Measurements from ENCODE around the gene SLC7A14. TPM values are rescaled to one million over a fixed set of nuclear protein-coding genes. Genes with fewer than 3 reads are reported as not detected.

SLC7A14 gene
- total RNA-seq, 2 experiments from 2014 or later, result not detected

- no peak for TF ChIP-seq CTCF (IDR thresholded peaks at IDR 0.05)
- ATAC-seq (no peak), DNase-seq (no peak)
- peaks cover 12% of the 10 kb centered on the region for H3K27me3 Mint-ChIP-seq
- POLR2A ChIA-PET, result no interaction called here
- H3K4me1 Mint-ChIP-seq (ENCODE audit: low read depth), result no peaks in the 10 kb centered on the region
- no peaks in the 10 kb centered on the region for H3K9me3 Mint-ChIP-seq
- CTCF ChIA-PET, result interaction anchor here (0.7 to 1.5 kb wide), 2 partner anchors 14 to 190 kb away, joined by 3 to 4 read pairs; no protein-coding TSS in a partner anchor
- intact Hi-C loops (cut with micrococcal nuclease), result no loop called here
- H3K4me3 Mint-ChIP-seq, result no peak overlapping the region
- H3K36me3 Mint-ChIP-seq (ENCODE audit: low read depth), result no peaks in the 10 kb centered on the region
- H3K27ac Mint-ChIP-seq, result no peak overlapping the region
Observed at GRCh38 chr3:170500462-170500861, 85.4 kb downstream of the SLC7A14 start.

GRCh38 chr3:170499562-170500156 lies 86.2 kb downstream of the SLC7A14 start:
- intact Hi-C loops (cut with micrococcal nuclease), result no loop called here
- ChIA-PET CTCF (interaction anchor here (0.7 to 1.7 kb wide), 5 partner anchors 9 to 191 kb away, joined by 3 to 4 read pairs (median 4); no protein-coding TSS in a partner anchor), POLR2A (no interaction called here)
- DNase-seq (peak; percentile 34), ATAC-seq (peak; percentile 39)
- Mint-ChIP-seq H3K36me3 (ENCODE audit: low read depth) (no peaks in the 10 kb centered on the region), H3K4me3 (no peak overlapping the region), H3K27ac (no peak overlapping the region), H3K9me3 (no peaks in the 10 kb centered on the region), H3K4me1 (ENCODE audit: low read depth) (no peaks in the 10 kb centered on the region), H3K27me3 (peaks cover 12% of the 10 kb centered on the region)
- TF ChIP-seq CTCF (IDR thresholded peaks at IDR 0.05), result peak; percentile 38

- POLR2A ChIA-PET, result no interaction called here
- H3K27ac Mint-ChIP-seq, result no peak overlapping the region
- no peak for DNase-seq
- intact Hi-C loops (cut with micrococcal nuclease), result no loop called here
- H3K4me1 Mint-ChIP-seq (ENCODE audit: low read depth), result no peaks in the 10 kb centered on the region
- TF ChIP-seq CTCF (IDR thresholded peaks at IDR 0.05), result no peak
- CTCF ChIA-PET, result interaction anchor here (2.2 to 2.8 kb wide), 2 partner anchors 12 to 84 kb away, joined by 6 to 17 read pairs; no protein-coding TSS in a partner anchor
- no peak overlapping the region for H3K4me3 Mint-ChIP-seq
- H3K27me3 Mint-ChIP-seq, result peaks cover 12% of the 10 kb centered on the region
- ATAC-seq, result no peak
- H3K36me3 Mint-ChIP-seq (ENCODE audit: low read depth), result no peaks in the 10 kb centered on the region
- H3K9me3 Mint-ChIP-seq, result no peaks in the 10 kb centered on the region
Observed at GRCh38 chr3:170497207-170498095, 88.4 kb downstream of the SLC7A14 start.

GRCh38 chr3:170496868-170497140 lies 89.1 kb downstream of the SLC7A14 start:
- no peak for TF ChIP-seq CTCF (IDR thresholded peaks at IDR 0.05)
- Mint-ChIP-seq H3K27me3 (peaks cover 10% of the 10 kb centered on the region), H3K4me3 (no peak overlapping the region), H3K9me3 (no peaks in the 10 kb centered on the region), H3K27ac (no peak overlapping the region), H3K4me1 (ENCODE audit: low read depth) (no peaks in the 10 kb centered on the region), H3K36me3 (ENCODE audit: low read depth) (no peaks in the 10 kb centered on the region)
- POLR2A ChIA-PET, result no interaction called here
- CTCF ChIA-PET, result interaction anchor here (1.2 to 2.8 kb wide), 3 partner anchors 12 to 83 kb away, joined by 4 to 17 read pairs (median 6); no protein-coding TSS in a partner anchor
- ATAC-seq (no peak), DNase-seq (no peak)
- intact Hi-C loops (cut with micrococcal nuclease), result no loop called here
